GM18498 (cell line): ENCODE results near the gene SNRPB.
"Not testable (repeated sequence)": the region's sequence is repeated elsewhere in the genome, so short reads cannot be mapped to it uniquely, and the experiment has no call there.

Experiments
- ATAC-seq: cut with Tn5 transposase; IDR thresholded peaks from one replicate; pipeline ENCODE4 v1.9.1; 2021; ENCODE audit warnings: mild to moderate bottlenecking, moderate library complexity; ENCODE audit not compliant: unreplicated experiment

The SNRPB gene

GRCh38 chr20:2470423-2471193 lies at the start of gene SNRPB:
Gene SNRPB (minus strand): TSS chr20:2470789. CDS start chr20:2470690, 99 bp downstream.
- peak; percentile 95 for ATAC-seq

GRCh38 chr20:2519115-2519809 lies 48.7 kb upstream of the SNRPB start:
- ATAC-seq: no peak

- no peak for ATAC-seq
Observed at GRCh38 chr20:2518558-2518957, 48.0 kb upstream of the SNRPB start.

- ATAC-seq: no peak
Observed at GRCh38 chr20:2518096-2518495, 47.5 kb upstream of the SNRPB start.

GRCh38 chr20:2516399-2516798 lies 45.8 kb upstream of the SNRPB start:
- no peak for ATAC-seq

- ATAC-seq: no peak
Observed at GRCh38 chr20:2515203-2515602, 44.6 kb upstream of the SNRPB start.

- no peak for ATAC-seq
Observed at GRCh38 chr20:2509794-2510193, 39.2 kb upstream of the SNRPB start.

- ATAC-seq: no peak
Observed at GRCh38 chr20:2509468-2509781, 38.8 kb upstream of the SNRPB start.

GRCh38 chr20:2508631-2509467 lies 38.3 kb upstream of the SNRPB start, which contains the start of gene ZNF343:
Gene ZNF343 (minus strand): TSS chr20:2508915. CDS start chr20:2493895, 15,020 bp downstream.
- ATAC-seq: peak; percentile 97

GRCh38 chr20:2507875-2508630 lies 37.5 kb upstream of the SNRPB start:
- ATAC-seq: peak; percentile 8

- ATAC-seq: no peak
Observed at GRCh38 chr20:2507464-2507863, 36.9 kb upstream of the SNRPB start.

GRCh38 chr20:2506426-2506825 lies 35.8 kb upstream of the SNRPB start:
- ATAC-seq: not testable (repeated sequence)

- not testable (repeated sequence) for ATAC-seq
Observed at GRCh38 chr20:2504803-2505202, 34.2 kb upstream of the SNRPB start.

- not testable (repeated sequence) for ATAC-seq
Observed at GRCh38 chr20:2502808-2503384, 32.3 kb upstream of the SNRPB start.

- no peak for ATAC-seq
Observed at GRCh38 chr20:2485661-2486060, 15.1 kb upstream of the SNRPB start.

GRCh38 chr20:2485080-2485479 lies 14.5 kb upstream of the SNRPB start:
- ATAC-seq: no peak

- ATAC-seq: no peak
Observed at GRCh38 chr20:2483504-2483903, 12.9 kb upstream of the SNRPB start.

- ATAC-seq: no peak
Observed at GRCh38 chr20:2480381-2480780, 9.8 kb upstream of the SNRPB start.

GRCh38 chr20:2476742-2477615 lies 6.4 kb upstream of the SNRPB start:
- ATAC-seq: no peak
